KMS-11 (cell line): ENCODE measurements around the gene OR12D2.
"Not testable (repeated sequence)": the region's sequence is repeated elsewhere in the genome, so short reads cannot be mapped to it uniquely, and the experiment has no call there.

Experiments used
- H2AFZ ChIP-seq: fragments of 200-600 bp; sonication (generic); 2 replicates; pipeline ENCODE4 v1.6.1; 2016; ENCODE audit warnings: antibody characterized with exemption, mixed run types, low read depth
- H3K27ac ChIP-seq: fragments of 200-600 bp; sonication (generic); 2 replicates; pipeline ENCODE4 v1.6.1; 2016; ENCODE audit warnings: mild to moderate bottlenecking, mixed run types
- H3K27me3 ChIP-seq: fragments of 200-600 bp; sonication (generic); 2 replicates; pipeline ENCODE4 v1.6.1; 2017; ENCODE audit warnings: mild to moderate bottlenecking, low read depth, mixed run types, moderate library complexity; ENCODE audit not compliant: insufficient read depth
- H3K36me3 ChIP-seq: fragments of 200-600 bp; sonication (generic); 2 replicates; pipeline ENCODE4 v1.6.1; 2017; ENCODE audit warnings: mild to moderate bottlenecking, mixed run types; ENCODE audit not compliant: insufficient read depth
- H3K4me1 ChIP-seq: fragments of 200-600 bp; sonication (generic); 2 replicates; pipeline ENCODE4 v1.6.1; 2016; ENCODE audit warnings: mild to moderate bottlenecking, low read depth, mixed run types; ENCODE audit not compliant: poor library complexity, severe bottlenecking
- H3K4me2 ChIP-seq: fragments of 200-600 bp; sonication (generic); 2 replicates; pipeline ENCODE4 v1.7.0; 2016; ENCODE audit warnings: mild to moderate bottlenecking, mixed run types
- H3K4me3 ChIP-seq: fragments of 200-600 bp; sonication (generic); IDR thresholded peaks from 2 replicates; pipeline ENCODE4 v1.6.1; 2017; ENCODE audit warnings: low read depth, low read length, mixed read lengths; ENCODE audit not compliant: insufficient read depth
- H3K79me2 ChIP-seq: fragments of 200-600 bp; sonication (generic); 2 replicates; pipeline ENCODE4 v1.6.1; 2016; ENCODE audit warnings: low read depth, mixed run types; ENCODE audit not compliant: insufficient read depth
- H3K9ac ChIP-seq: fragments of 200-600 bp; sonication (generic); 2 replicates; pipeline ENCODE4 v1.6.1; 2016; ENCODE audit warnings: mild to moderate bottlenecking, mixed run types
- H4K20me1 ChIP-seq: fragments of 200-600 bp; sonication (generic); 2 replicates; pipeline ENCODE4 v1.6.1; 2016; ENCODE audit warnings: mild to moderate bottlenecking, mixed run types; ENCODE audit not compliant: insufficient read depth
- CTCF ChIP-seq: fragments of 200-600 bp; sonication (generic); conservative IDR thresholded peaks from 2 replicates; pipeline ENCODE4 v1.6.1; 2017; ENCODE audit warnings: low read depth, mild to moderate bottlenecking, antibody characterized with exemption, low read length, moderate library complexity, mixed read lengths

Gene OR12D2

GRCh38 chr6:29395331-29395730 is at the start of gene OR12D2:
Gene OR12D2 (plus strand): TSS chr6:29395631. CDS start chr6:29396700, 1,069 bp downstream.
- Histone ChIP-seq H3K4me1 (no peaks in the 10 kb centered on the region), H3K4me3 (no peak within 1 kb of the TSS), H3K79me2 (no peaks in the 10 kb centered on the region), H3K27me3 (no peaks in the 10 kb centered on the region), H4K20me1 (no peaks in the 10 kb centered on the region), H3K27ac (no peak within 1 kb of the TSS), H3K4me2 (no peak within 1 kb of the TSS), H3K9ac (no peak within 1 kb of the TSS), H2AFZ (no peak within 1 kb of the TSS), H3K36me3 (no peaks in the 10 kb centered on the region)
- TF ChIP-seq CTCF = no peak

- H4K20me1 ChIP-seq, H3K4me1 ChIP-seq, H3K4me2 ChIP-seq, H3K79me2 ChIP-seq, H3K36me3 ChIP-seq, H3K9ac ChIP-seq, H3K27me3 ChIP-seq, H3K27ac ChIP-seq, H2AFZ ChIP-seq, H3K4me3 ChIP-seq: not testable (repeated sequence)
Measured at GRCh38 chr6:29349348-29349747, 46.1 kb upstream of the OR12D2 start.

GRCh38 chr6:29354980-29355379 is 40.5 kb upstream of the OR12D2 start:
- Histone ChIP-seq H3K79me2 (no peaks in the 10 kb centered on the region), H2AFZ (no peak overlapping the region), H3K4me3 (no peak overlapping the region), H3K9ac (no peak overlapping the region), H3K27me3 (no peaks in the 10 kb centered on the region), H4K20me1 (no peaks in the 10 kb centered on the region), H3K4me1 (no peaks in the 10 kb centered on the region), H3K4me2 (no peak overlapping the region), H3K36me3 (no peaks in the 10 kb centered on the region), H3K27ac (no peak overlapping the region)
- TF ChIP-seq CTCF = no peak

- no peaks in the 10 kb centered on the region for H3K36me3 ChIP-seq
- H2AFZ ChIP-seq = no peak overlapping the region
- no peaks in the 10 kb centered on the region for H3K4me1 ChIP-seq
- H3K27ac ChIP-seq = no peak overlapping the region
- 0 out of 2 replicates have a peak, but pooled peaks have one; percentile 14 for TF ChIP-seq CTCF
- no peaks in the 10 kb centered on the region for H4K20me1 ChIP-seq
- no peaks in the 10 kb centered on the region for H3K27me3 ChIP-seq
- H3K79me2 ChIP-seq = no peaks in the 10 kb centered on the region
- no peak overlapping the region for H3K9ac ChIP-seq
- H3K4me2 ChIP-seq = no peak overlapping the region
- H3K4me3 ChIP-seq = no peak overlapping the region
Measured at GRCh38 chr6:29355603-29356002, 39.8 kb upstream of the OR12D2 start.

- Histone ChIP-seq H3K36me3 (no peaks in the 10 kb centered on the region), H3K27ac (no peak within 1 kb of the TSS), H3K9ac (no peak within 1 kb of the TSS), H2AFZ (no peak within 1 kb of the TSS), H3K27me3 (no peaks in the 10 kb centered on the region), H3K4me1 (no peaks in the 10 kb centered on the region), H4K20me1 (no peaks in the 10 kb centered on the region), H3K4me3 (no peak within 1 kb of the TSS), H3K4me2 (no peak within 1 kb of the TSS), H3K79me2 (no peaks in the 10 kb centered on the region)
- TF ChIP-seq CTCF = no peak
Measured at GRCh38 chr6:29368765-29369164, 26.7 kb upstream of the OR12D2 start, which contains the start of gene OR5V1. Gene OR5V1 (minus strand): TSS chr6:29368865. CDS start chr6:29356195, 12,670 bp downstream.
